Aorta (tissue), 5 donors: ENCODE measurements around the gene TFE3. TPM values are rescaled to one million over a fixed set of nuclear protein-coding genes. Genes with fewer than 3 reads are reported as not detected.

Experiments used
- ATAC-seq: fragments of 200-7000 bp; cut with Tn5 transposase; one replicate; pipeline ENCODE4 v1.9.1; 2022; ENCODE audit warnings: moderate library complexity; ENCODE audit not compliant: low FRiP score
- DNase-seq, 2 donors: peaks; one replicate each; pipeline ENCODE4 v3.0.0-alpha.2; 2020
- H3K27ac ChIP-seq, 2 donors: one replicate each; pipeline ENCODE4 v1.5.1; 2013; ENCODE audit warnings: low read length in 2 of 2, mild to moderate bottlenecking in 2 of 2, moderate library complexity in 2 of 2, control low read depth in 1 of 2, inconsistent platforms in 1 of 2, low read depth in 1 of 2
- H3K27me3 ChIP-seq, 2 donors: one replicate each; pipeline ENCODE4 v1.6.1; 2013; ENCODE audit warnings: control low read depth in 1 of 2, low read length in 1 of 2, mild to moderate bottlenecking in 1 of 2, moderate library complexity in 1 of 2; ENCODE audit not compliant: insufficient read depth in 2 of 2, control insufficient read depth in 1 of 2
- H3K36me3 ChIP-seq, 2 donors: one replicate each; pipeline ENCODE4 v1.6.1; 2013; ENCODE audit warnings: control low read depth in 1 of 2, low read length in 1 of 2, mild to moderate bottlenecking in 1 of 2; ENCODE audit not compliant: insufficient read depth in 2 of 2, control insufficient read depth in 1 of 2
- H3K4me1 ChIP-seq, 2 donors: one replicate each; pipeline ENCODE4 v1.6.1; 2013; ENCODE audit warnings: low read length in 2 of 2, control low read depth in 1 of 2, mild to moderate bottlenecking in 1 of 2, moderate library complexity in 1 of 2; ENCODE audit not compliant: insufficient read depth in 2 of 2, control insufficient read depth in 1 of 2
- H3K4me3 ChIP-seq, 2 donors: one replicate each; pipeline ENCODE4 v1.5.1; 2013; ENCODE audit warnings: low read length in 2 of 2, control low read depth in 1 of 2, mild to moderate bottlenecking in 1 of 2
- H3K9me3 ChIP-seq: one replicate; pipeline ENCODE4 v1.6.1; 2013; ENCODE audit warnings: mild to moderate bottlenecking, low read length; ENCODE audit not compliant: control insufficient read depth
- WGBS, 2 donors: extraction: QIAGEN DNeasy Blood & Tissue Kit; methylation state at CpG; one replicate each; pipeline ENCODE4 v1.1.7; 2013; 5-methylcytosine and 5-hydroxymethylcytosine counted together
- intact Hi-C, 2 donors: fragments of 100-400 bp; cut with DNase I; formaldehyde crosslinking; loops; one replicate each; pipeline versions ENCODE4 v1.14.2 to v1.15.0; 2022
- polyA plus RNA-seq, 2 donors: library from polyadenylated mRNA; stranded (reverse); fragments of 200-250 nt; gene quantifications; one replicate each; pipeline ENCODE4 v1.2.3, GENCODE V29; 2013
- total RNA-seq, 2 donors: library from RNA; stranded (reverse); fragmentation: NEBNext Ultra II Directional; extraction: Animal tissue kit (Norgen Biotek cat#: 25700); gene quantifications; one replicate each; pipeline ENCODE4 v1.2.1, GENCODE V29; 2021
- donor health status: healthy with polysubstance abuse.
- donor health status: Bipolar disorder and iron deficiency.
- donor health status: DM: no; HTN: no; CAD: no.
- donor health status: DM: no; HTN: no; CAD: no.
- donor health status: DM: yes; HTN: yes; CAD: no.

The TFE3 gene
- total and polyA plus RNA-seq, 4 donors = 23.4 to 70.6 (median 57.3) TPM

- DNase-seq (peak; percentile 96 to 97), ATAC-seq (peak; percentile 92)
- intact Hi-C loops = no loop called here
- no peaks in the 10 kb centered on the region for H3K27me3 ChIP-seq
- peak within 1 kb of the TSS in 1 of 2 donors; percentile 87 for H3K27ac ChIP-seq
- WGBS, 2 donors = 2 to 34% methylated on average over 61 of the region's 61 CpGs
- no peaks in the 10 kb centered on the region for H3K36me3 ChIP-seq
- H3K4me3 ChIP-seq = peak within 1 kb of the TSS; percentile 4 to 82
- H3K9me3 ChIP-seq = no peaks in the 10 kb centered on the region
- no peaks in the 10 kb centered on the region for H3K4me1 ChIP-seq
Observed at GRCh38 chrX:49073601-49074575, 30.7 kb upstream of the TFE3 start, which contains the start of gene PRAF2. Gene PRAF2 (minus strand): TSS chrX:49074002. CDS start chrX:49073987, 15 bp downstream.

GRCh38 chrX:49072712-49073095 lies 29.5 kb upstream of the TFE3 start:
- no peaks in the 10 kb centered on the region for H3K4me1 ChIP-seq
- no peak overlapping the region for H3K27ac ChIP-seq
- ATAC-seq (no peak), DNase-seq (no peak)
- no peaks in the 10 kb centered on the region for H3K27me3 ChIP-seq
- no peaks in the 10 kb centered on the region for H3K36me3 ChIP-seq
- intact Hi-C loops = no loop called here
- no peaks in the 10 kb centered on the region for H3K9me3 ChIP-seq
- WGBS, 2 donors = 9 to 44% methylated on average over 8 to 10 of the region's 10 CpGs
- no peak overlapping the region for H3K4me3 ChIP-seq

DNA sequence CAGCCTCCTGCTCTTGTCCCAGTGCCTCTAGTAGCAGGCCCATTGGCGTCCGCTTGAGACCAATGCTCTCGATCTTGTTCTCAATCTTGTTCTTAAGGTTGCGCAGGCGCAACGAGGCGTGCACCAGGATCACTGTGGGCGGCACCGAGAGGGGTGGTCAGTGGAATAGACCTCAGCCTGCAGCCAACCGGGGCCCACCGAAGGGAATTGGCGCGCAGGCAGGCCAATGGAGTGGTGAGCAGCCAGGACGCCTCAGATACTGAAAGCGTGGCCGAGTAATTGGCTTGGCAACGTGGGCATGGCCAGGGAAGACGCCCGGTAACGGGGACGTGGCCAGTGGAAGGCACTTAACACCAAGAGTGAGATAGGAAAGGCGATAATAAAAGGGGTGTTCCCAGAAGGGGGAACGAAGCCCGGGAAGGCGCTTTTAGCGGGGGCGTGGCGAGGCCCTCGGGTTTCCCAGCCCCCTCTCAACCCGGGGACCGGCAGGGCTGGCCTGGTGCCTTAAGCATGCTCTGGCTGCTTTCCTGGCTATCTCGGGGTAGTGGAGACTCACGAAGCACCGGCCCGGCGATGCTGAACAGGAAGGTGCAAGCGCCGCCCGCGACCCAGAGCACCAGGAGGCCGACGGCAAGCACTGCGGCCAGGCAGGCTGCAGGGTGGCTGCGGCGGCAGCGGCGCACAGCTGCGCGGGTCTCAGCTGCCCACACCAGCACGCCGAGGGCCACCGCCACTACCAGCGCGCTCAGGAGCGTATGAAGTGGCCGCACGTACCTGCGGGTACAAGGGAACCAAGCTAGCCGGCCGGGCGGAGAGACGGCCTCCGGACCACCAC lies 28.9 kb upstream of the TFE3 start:
- DNase-seq = peak; percentile 88 to 92
- intact Hi-C loops = no loop called here
- ATAC-seq = peak; percentile 58

DNA sequence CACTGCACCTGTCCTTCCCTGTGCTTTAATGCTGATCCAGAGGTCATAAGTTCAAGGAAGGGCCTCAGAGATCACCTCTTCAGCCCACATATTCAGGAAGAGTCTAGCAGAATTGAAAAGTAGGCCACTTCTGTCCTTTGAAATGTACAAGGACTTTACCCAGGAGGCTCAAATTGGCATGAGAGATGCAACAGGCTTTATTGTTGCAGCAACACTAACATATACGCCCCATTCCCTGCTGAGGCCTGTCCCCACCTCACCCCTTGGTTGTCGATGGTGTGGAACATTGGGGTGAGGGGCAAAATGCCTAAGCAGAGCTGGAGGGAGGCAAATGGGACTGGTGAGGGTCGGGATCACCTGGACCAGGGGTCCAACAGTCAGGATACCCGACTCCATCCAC lies 27.8 kb upstream of the TFE3 start:
- no peaks in the 10 kb centered on the region for H3K4me1 ChIP-seq
- no peak overlapping the region for H3K4me3 ChIP-seq
- ATAC-seq (no peak), DNase-seq (no peak)
- H3K36me3 ChIP-seq = no peaks in the 10 kb centered on the region
- intact Hi-C loops = no loop called here
- no peak overlapping the region for H3K27ac ChIP-seq
- WGBS, 2 donors = 82 to 92% methylated on average over 4 of the region's 4 CpGs
- no peaks in the 10 kb centered on the region for H3K9me3 ChIP-seq
- no peaks in the 10 kb centered on the region for H3K27me3 ChIP-seq

More for the DNA sequence above, 28.9 kb upstream of the TFE3 start:
- Histone ChIP-seq H3K27ac (no peak overlapping the region), H3K27me3 (no peaks in the 10 kb centered on the region), H3K4me1 (no peaks in the 10 kb centered on the region), H3K4me3 (no peak overlapping the region), H3K9me3 (no peaks in the 10 kb centered on the region), H3K36me3 (no peaks in the 10 kb centered on the region)
- WGBS, 2 donors = 6 to 37% methylated on average over 54 to 63 of the region's 63 CpGs

GRCh38 chrX:49069038-49069437 lies 25.9 kb upstream of the TFE3 start:
- no peak for DNase-seq
- H3K9me3 ChIP-seq = no peaks in the 10 kb centered on the region
- intact Hi-C loops = no loop called here
- H3K27ac ChIP-seq = no peak overlapping the region
- no peak overlapping the region for H3K4me3 ChIP-seq
- ATAC-seq = no peak
- no peaks in the 10 kb centered on the region for H3K36me3 ChIP-seq
- no peaks in the 10 kb centered on the region for H3K27me3 ChIP-seq
- H3K4me1 ChIP-seq = no peaks in the 10 kb centered on the region
- whole genome bisulfite sequencing, 2 donors = 83 to 85% methylated on average over 11 of the region's 11 CpGs

GRCh38 chrX:49067285-49068120 lies 24.3 kb upstream of the TFE3 start:
- WGBS, 2 donors = 85 to 89% methylated on average over 27 to 41 of the region's 41 CpGs
- ATAC-seq = no peak
- Histone ChIP-seq H3K4me3 (no peak overlapping the region), H3K4me1 (no peaks in the 10 kb centered on the region), H3K9me3 (no peaks in the 10 kb centered on the region), H3K27me3 (no peaks in the 10 kb centered on the region), H3K36me3 (no peaks in the 10 kb centered on the region), H3K27ac (no peak overlapping the region)
- intact Hi-C loops = no loop called here
- no peak for DNase-seq

GRCh38 chrX:49066690-49067089 lies 23.5 kb upstream of the TFE3 start:
- WGBS, 2 donors = 67 to 72% methylated on average over 9 of the region's 9 CpGs
- ATAC-seq = no peak
- no peaks in the 10 kb centered on the region for H3K36me3 ChIP-seq
- no peaks in the 10 kb centered on the region for H3K27me3 ChIP-seq
- DNase-seq = no peak
- H3K27ac ChIP-seq = no peak overlapping the region
- H3K4me3 ChIP-seq = no peak overlapping the region
- H3K4me1 ChIP-seq = no peaks in the 10 kb centered on the region
- H3K9me3 ChIP-seq = no peaks in the 10 kb centered on the region
- intact Hi-C loops = no loop called here

- Histone ChIP-seq H3K27ac (no peak overlapping the region), H3K4me3 (no peak overlapping the region), H3K36me3 (no peaks in the 10 kb centered on the region), H3K27me3 (no peaks in the 10 kb centered on the region), H3K9me3 (no peaks in the 10 kb centered on the region), H3K4me1 (no peaks in the 10 kb centered on the region)
- intact Hi-C loops = no loop called here
- ATAC-seq (no peak), DNase-seq (no peak)
- 83 to 86% methylated on average over 2 of the region's 2 CpGs for WGBS, 2 donors
Observed at GRCh38 chrX:49066278-49066677, 23.1 kb upstream of the TFE3 start.
